ENCODE measurements around the gene EBF3. TPM values are rescaled to one million over a fixed set of nuclear protein-coding genes. Genes with fewer than 3 reads are reported as not detected.

EBF3 gene
- 21.9 and 32.2 TPM in 2 replicates for total RNA-seq
- 10.7 TPM for polyA plus RNA-seq (2012)

GRCh38 chr10:129963641-129964501 lies at the start of gene EBF3:
Gene EBF3 (minus strand): TSS chr10:129964274. CDS start chr10:129963768, 506 bp downstream.
- peak; percentile 96 for DNase-seq (ENCODE audit: low read depth)

DNA sequence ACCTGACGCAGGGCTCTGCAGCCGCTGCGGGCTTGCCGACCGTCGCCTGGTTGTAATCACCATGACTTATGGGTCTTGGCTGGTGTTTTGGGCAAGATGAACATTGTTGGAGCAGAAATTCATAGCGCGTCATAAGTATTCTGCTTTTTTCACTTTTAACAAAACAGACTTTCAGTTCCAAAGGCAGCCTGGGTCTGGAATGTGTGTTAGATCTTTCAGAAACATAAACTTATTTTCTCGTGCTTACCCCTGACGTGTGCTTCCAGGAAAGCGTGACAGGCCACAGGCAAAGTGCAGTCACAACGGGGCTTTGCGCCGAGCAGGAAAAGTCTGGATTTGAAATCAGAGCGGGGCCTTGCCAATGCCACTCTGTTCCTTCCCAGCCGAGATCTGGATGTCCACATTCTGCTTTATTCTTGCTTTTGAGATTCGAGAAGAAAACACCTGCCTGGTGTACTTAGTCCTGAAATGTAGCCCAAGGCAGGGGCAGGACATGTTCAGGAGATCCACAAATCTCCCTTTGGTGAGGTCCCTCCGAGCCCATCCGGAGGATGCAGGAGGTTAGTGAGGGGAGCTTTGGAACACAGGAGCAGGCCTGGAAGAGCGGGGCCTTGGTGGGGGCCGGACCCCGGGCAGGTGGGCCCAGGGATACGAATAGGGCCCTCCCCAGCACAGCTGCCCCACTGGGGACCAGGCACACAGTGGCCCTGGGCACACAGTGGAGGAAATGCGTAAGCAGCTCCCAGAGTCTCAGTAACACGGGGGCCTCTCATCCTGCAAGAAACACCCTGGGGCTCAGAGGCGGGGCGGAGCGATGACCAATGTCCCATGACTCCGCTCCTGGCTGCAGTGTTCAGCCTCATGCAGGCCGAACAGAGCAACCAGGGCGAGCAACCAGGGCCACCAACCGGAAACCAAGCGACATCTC lies 49.5 kb upstream of the EBF3 start:
- DNase-seq (ENCODE audit: low read depth), result no peak

GRCh38 chr10:130012129-130012528 lies 48.1 kb upstream of the EBF3 start:
- no peak for DNase-seq (ENCODE audit: low read depth)

GRCh38 chr10:130010653-130011052 lies 46.6 kb upstream of the EBF3 start:
- DNase-seq (ENCODE audit: low read depth), result no peak

DNA sequence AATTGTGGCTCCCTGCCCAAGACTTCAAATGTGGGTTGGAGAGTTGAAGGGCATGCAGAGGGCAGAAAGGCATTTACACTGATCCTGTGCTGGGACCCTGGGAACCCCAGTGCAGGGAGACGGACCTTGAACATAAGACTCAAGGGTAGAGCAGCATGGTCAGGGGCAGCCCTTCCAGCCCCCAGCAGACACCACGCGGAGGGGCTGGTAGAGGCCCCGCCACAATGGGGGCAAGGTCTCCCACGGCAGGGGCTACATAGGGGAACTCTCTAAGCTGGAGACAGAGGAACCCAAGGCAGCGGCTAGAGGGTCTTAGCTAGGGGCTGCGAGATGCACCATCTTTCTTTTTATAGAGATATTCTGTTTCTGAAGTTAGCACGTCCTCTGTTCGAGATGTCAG lies 45.2 kb upstream of the EBF3 start:
- no peak for DNase-seq (ENCODE audit: low read depth)

DNA sequence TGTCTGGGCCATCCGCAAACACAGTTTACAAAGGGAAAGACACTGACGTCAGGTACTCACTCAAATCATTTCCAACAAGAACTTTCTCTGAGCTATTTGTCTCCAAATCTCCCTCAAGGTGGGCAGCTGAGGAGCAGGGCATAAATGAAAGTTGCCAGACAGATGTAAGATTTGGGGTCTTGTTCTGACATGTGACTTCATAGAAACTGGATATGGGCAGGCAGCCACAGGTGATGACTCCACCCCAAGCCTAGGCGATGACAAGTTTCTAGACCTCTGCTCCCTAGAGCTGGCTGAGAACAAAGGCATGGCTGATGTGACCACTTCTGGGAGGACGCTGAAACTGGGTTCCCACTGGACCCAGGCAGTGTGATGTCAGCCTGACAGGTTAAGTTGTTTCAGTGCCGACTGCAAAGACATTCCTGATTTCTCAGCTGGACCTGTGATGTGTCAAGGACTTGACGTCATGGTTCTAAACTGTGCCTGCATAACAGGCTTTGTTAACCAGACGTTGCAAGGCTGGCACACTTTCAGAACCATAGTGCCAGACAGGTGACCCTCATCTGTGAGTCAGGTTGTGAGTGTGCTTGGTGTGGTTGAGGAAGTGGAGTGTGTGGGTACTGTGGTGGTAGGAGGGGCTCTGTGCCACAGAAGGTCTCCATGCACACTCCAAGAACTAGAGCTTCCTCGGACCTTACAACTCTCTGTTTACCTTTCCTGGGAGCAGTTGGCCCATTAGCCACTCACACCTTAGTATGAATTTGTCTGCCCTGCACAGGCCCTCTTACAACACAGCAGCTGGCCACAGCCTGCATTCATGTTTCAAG lies 39.9 kb upstream of the EBF3 start:
- DNase-seq (ENCODE audit: low read depth), result no peak

- no peak for DNase-seq (ENCODE audit: low read depth)
Observed at GRCh38 chr10:130003166-130003565, 39.1 kb upstream of the EBF3 start.

- no peak for DNase-seq (ENCODE audit: low read depth)
Observed at GRCh38 chr10:130002606-130003005, 38.5 kb upstream of the EBF3 start.

DNA sequence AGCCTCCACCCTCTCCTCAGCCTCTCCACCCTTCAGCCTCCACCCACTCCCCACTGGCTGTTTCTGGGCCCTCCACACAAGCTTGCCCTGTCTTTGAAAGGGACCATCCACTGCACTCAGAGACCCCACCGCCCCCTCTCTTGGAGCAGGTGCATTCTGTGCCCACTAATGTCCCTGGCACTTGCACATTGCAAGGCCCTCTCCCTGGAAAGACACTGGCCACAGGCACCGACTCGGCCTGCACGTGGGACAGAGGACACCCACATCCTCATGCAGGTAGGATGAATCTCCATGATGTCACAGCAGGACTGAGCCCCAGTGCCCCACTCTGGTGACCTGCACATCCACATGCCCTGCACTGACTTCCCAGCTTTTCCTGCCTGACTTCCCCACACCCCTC lies 36.8 kb upstream of the EBF3 start:
- no peak for DNase-seq (ENCODE audit: low read depth)

GRCh38 chr10:129999140-129999539 lies 35.1 kb upstream of the EBF3 start:
- no peak for DNase-seq (ENCODE audit: low read depth)

GRCh38 chr10:129993621-129994020 lies 29.5 kb upstream of the EBF3 start:
- peak; percentile 66 for DNase-seq (ENCODE audit: low read depth)

DNA sequence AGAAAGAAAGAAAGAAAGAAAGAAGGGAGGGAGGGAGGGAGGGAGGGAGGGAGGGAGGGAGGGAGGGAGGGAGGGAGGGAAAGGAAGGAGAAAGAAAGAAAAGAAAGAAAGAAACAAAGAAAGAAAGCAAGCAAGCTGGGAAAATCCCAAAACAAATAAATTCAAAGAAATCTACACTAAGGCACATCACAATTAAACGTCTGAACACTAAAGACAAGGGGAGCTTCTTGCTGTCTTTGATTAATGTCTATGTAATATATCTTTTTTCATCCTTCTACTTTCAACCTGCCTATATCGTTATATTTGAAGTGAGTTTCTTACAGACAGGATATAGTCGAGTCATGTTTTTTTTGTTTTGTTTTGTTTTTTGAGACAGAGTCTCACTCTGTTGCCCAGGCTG lies 28.3 kb upstream of the EBF3 start:
- DNase-seq (ENCODE audit: low read depth), result no peak

DNA sequence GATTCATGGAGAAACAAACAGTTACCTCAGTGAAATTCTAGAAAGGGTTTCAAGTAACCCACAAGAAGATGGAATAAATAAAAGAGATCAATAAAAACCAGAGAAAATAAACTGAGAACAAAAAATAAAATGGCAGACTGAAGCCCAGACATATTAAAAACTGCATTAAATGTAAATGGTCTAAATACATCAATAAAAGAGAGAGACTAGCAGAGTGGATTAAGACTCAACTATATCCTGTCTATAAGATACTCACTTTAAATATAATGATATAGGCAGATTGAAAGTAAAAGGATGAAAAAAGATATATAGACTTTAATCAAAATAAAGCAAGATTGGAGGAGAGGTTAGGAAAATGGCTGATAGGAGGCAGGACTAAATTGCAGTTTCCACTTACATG lies 18.8 kb upstream of the EBF3 start:
- DNase-seq (ENCODE audit: low read depth), result no peak

GRCh38 chr10:129978980-129979379 lies 14.9 kb upstream of the EBF3 start:
- DNase-seq (ENCODE audit: low read depth), result no peak

- DNase-seq (ENCODE audit: low read depth), result no peak
Observed at GRCh38 chr10:129978322-129978721, 14.2 kb upstream of the EBF3 start.

- no peak for DNase-seq (ENCODE audit: low read depth)
Observed at GRCh38 chr10:129977794-129978193, 13.7 kb upstream of the EBF3 start.

DNA sequence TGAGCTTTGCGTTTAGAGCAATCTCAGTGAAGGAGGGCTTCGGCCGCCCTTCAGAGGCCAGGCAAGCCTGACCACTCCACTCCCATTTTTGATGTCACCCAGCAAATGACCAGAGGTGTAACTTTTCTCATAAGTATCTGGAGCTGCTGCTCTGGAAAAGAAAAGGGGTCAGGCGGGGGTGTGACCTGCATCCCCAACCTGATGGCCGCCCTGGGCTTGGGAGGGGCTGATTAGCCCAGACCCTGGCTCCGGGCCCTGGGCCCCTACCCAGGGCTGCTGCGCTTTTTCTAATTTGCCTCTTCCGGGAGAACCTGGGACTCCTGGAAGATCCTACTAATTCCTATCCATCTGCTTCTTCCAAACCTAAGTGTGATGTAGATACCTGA lies 9.6 kb upstream of the EBF3 start:
- DNase-seq (ENCODE audit: low read depth), result no peak

- DNase-seq (ENCODE audit: low read depth), result no peak
Observed at GRCh38 chr10:129972966-129973673, 9.0 kb upstream of the EBF3 start.

DNA sequence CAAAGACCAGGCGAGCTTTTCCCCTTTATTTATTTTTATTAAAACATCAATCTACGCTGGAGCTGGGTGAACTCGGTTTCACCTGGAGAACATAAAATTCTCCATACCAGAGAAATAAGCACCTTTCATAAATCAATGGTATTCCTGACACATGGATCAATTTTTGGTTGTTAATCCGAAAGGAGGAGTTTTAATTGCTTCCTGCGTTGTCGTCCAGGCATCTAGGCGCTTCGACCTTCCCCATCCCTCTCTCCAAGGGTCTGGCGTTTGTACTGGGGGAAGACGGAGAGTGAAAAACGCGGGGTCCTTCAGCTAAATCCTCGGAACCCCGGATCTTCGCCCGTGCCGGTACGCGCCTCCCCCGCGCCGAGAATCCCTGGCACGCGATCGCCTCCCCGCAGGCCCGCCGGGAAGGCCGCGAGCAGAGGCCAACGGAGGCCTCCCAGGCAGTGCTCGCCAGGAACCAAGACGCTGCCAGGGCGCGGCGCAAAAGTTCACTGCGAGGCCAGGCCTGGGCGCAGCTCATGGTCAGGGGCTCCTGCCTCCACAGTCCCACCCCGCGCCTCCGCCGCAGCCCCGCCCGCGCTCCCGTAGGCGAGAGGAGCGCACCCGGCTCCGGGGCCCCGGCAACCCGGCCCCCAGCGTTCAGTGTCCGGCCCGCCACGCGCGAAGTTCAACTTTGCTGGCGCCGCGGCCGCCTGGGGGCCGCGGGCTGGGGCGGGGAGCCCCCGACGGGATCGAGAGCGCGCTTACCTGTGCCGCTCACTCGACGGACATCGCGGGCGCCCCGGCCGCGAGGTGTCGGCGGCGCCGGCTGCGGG lies 8.3 kb upstream of the EBF3 start:
- DNase-seq (ENCODE audit: low read depth), result peak; percentile 19

All from myocyte (in vitro differentiated cells).